Ovary (tissue), 3 donors: ENCODE data around the gene MGAT5.

Experiments used
- CTCF ChIP-seq, 3 donors: fragments of 450-650 bp in 2 of 3; fragments of 200-600 bp in 1 of 3; IDR thresholded peaks; one replicate each; pipeline versions ENCODE4 v1.5.1 to v1.8.0; 2016 to 2022; ENCODE audit warnings: antibody characterized with exemption in 3 of 3, mild to moderate bottlenecking in 1 of 3
- EP300 ChIP-seq: sonication (generic); formaldehyde crosslinking; IDR thresholded peaks from one replicate; pipeline ENCODE4 v1.6.1; 2017; ENCODE audit warnings: antibody characterized with exemption
- POLR2A ChIP-seq: fragments of 450-650 bp; IDR thresholded peaks from one replicate; pipeline ENCODE4 v1.6.1; 2017; ENCODE audit warnings: antibody characterized with exemption, mild to moderate bottlenecking, moderate library complexity
- donor health status: DM: no; HTN: no; CAD: no.

DNA sequence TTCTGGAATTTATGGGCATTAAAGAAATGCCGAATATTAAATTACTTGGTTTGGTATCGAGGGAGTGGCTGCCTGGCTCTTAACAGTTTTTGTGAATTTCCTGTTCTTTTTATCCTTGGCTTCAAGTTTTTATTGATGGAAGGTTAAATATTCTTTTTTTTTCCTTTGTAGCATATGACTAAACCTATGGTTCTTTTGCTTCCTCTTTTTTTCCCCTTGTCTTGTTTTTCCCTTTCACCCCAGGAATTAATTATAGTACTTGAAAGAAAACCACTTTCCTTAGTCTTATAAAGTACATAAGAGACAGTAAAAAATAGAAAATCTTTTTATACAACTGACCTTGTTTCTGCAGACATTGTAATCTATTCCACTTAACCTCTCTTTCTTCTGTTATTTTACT is 42.4 kb downstream of the MGAT5 start:
- no peak for TF ChIP-seq CTCF (IDR thresholded peaks at IDR 0.05)
- no peak for TF ChIP-seq POLR2A
- TF ChIP-seq EP300, result no peak
